Tibial nerve (tissue), 4 donors: ENCODE data around the gene MOGAT3. TPM values are rescaled to one million over a fixed set of nuclear protein-coding genes. Genes with fewer than 3 reads are reported as not detected.

Experiments used
- DNase-seq, 2 donors: peaks; one replicate each; pipeline ENCODE4 v3.0.0-alpha.2; 2019; ENCODE audit warnings: low spot score in 2 of 2
- H3K27ac ChIP-seq, 4 donors: fragments of 200-600 bp; sonication (generic) in 3 of 4; one replicate each; pipeline ENCODE4 v1.5.1; 2017 to 2019; ENCODE audit warnings: mild to moderate bottlenecking in 1 of 4
- H3K27me3 ChIP-seq, 2 donors: fragments of 200-600 bp; sonication (generic) in 1 of 2; one replicate each; pipeline versions ENCODE4 v1.5.1 to v1.6.0; 2017 to 2019
- H3K36me3 ChIP-seq, 3 donors: fragments of 200-600 bp; sonication (generic); one replicate each; pipeline ENCODE4 v1.5.1; 2018 to 2019
- H3K4me1 ChIP-seq, 4 donors: fragments of 200-600 bp; sonication (generic) in 3 of 4; one replicate each; pipeline ENCODE4 v1.5.1; 2017 to 2019
- H3K4me3 ChIP-seq, 4 donors: fragments of 200-600 bp; sonication (generic) in 3 of 4; one replicate each; pipeline ENCODE4 v1.5.1; 2017 to 2019; ENCODE audit warnings: mild to moderate bottlenecking in 1 of 4, moderate library complexity in 1 of 4
- H3K9me3 ChIP-seq, 4 donors: fragments of 200-600 bp; sonication (generic) in 3 of 4; one replicate each; pipeline ENCODE4 v1.5.1; 2017 to 2019
- CTCF ChIP-seq, 5 experiments: fragments of 200-600 bp in 3 of 5; fragments of 450-650 bp in 2 of 5; sonication (generic) in 3 of 5; IDR thresholded peaks; one replicate each; pipeline ENCODE4 v1.5.1; 2016 to 2019; ENCODE audit warnings: antibody characterized with exemption in 5 of 5, mild to moderate bottlenecking in 3 of 5, moderate library complexity in 2 of 5
- EP300 ChIP-seq, 2 donors: sonication (generic); formaldehyde crosslinking; IDR thresholded peaks; one replicate each; pipeline ENCODE4 v1.6.1; 2017; ENCODE audit warnings: antibody characterized with exemption in 2 of 2, mild to moderate bottlenecking in 1 of 2
- POLR2A ChIP-seq, 2 donors: fragments of 450-650 bp; IDR thresholded peaks; one replicate each; pipeline ENCODE4 v1.6.1; 2017; ENCODE audit warnings: antibody characterized with exemption in 2 of 2, mild to moderate bottlenecking in 2 of 2, moderate library complexity in 2 of 2
- WGBS, 2 donors: methylation state at CpG; one replicate each; pipeline ENCODE4 v1.1.5; 2018; 5-methylcytosine and 5-hydroxymethylcytosine counted together
- total RNA-seq, 4 donors: library from RNA; depleted of rRNA; stranded (reverse); fragments of >200 nt; gene quantifications; one replicate each; pipeline ENCODE4 v1.1.0, GENCODE V29; 2016

The MOGAT3 gene
- total RNA-seq, 4 donors from 2014 or later: not detected

DNA sequence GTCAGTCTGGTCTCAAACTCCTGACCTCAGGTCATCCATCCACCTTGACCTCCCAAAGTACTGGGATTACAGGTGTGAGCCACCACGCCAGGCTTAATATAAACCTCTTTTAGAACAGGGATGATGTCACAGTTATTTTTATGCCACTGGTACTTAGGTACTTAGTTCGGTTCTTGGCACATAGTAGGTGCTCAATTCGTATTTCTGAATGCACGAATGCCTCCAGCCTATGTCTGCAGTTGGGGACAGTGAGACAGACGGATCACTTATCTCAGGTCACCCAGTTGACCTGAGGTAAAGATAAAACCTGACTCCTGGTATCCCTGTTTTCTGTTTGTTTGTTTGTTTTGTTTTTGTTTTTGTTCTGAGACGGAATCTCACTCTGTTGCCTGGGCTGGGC lies 14.6 kb downstream of the MOGAT3 start:
- Histone ChIP-seq H3K9me3 (no peaks in the 10 kb centered on the region), H3K27me3 (peaks cover 0 to 57% of the 10 kb centered on the region in 2 donors), H3K27ac (no peak overlapping the region), H3K36me3 (no peaks in the 10 kb centered on the region), H3K4me3 (no peak overlapping the region), H3K4me1 (no peaks in the 10 kb centered on the region)
- WGBS, 2 donors: 63 to 69% methylated on average over 6 of the region's 6 CpGs
- DNase-seq: no peak
- no peak for TF ChIP-seq EP300 (IDR thresholded peaks at IDR 0.05)
- no peak for TF ChIP-seq CTCF (IDR thresholded peaks at IDR 0.05)
- TF ChIP-seq POLR2A (IDR thresholded peaks at IDR 0.05): no peak

DNA sequence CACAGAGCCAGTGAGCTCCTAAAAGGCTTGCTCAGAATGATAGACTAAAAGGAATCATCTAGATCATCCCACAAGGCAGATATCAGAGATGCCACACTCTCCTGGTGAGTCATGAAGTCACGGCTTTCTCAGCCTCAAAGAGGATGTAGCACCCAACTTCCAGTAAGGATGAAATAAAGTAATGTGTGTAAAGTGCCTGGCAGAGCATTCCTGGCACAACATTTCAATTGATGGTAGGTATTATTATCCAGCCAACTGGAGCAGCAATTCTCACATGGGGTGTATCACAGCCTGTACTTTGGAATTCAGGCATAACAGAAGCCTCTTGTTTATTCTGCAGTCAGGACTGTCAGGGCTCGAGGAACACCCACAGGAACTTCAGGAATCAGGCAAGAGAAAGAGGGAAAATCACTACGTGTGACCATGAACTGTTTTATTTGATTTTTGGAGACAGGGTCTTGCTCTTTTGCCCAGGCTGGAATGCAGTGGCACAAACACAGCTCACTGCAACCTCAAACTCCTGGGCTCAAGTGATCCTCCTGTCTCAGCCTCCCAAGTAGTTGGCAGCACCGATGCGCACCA lies 15.5 kb downstream of the MOGAT3 start:
- H3K27ac ChIP-seq: no peak overlapping the region
- H3K4me1 ChIP-seq: peaks cover 0 to 2% (median 0%) of the 10 kb centered on the region in 4 donors
- 44 to 49% methylated on average over 5 of the region's 5 CpGs for WGBS, 2 donors
- H3K36me3 ChIP-seq: no peaks in the 10 kb centered on the region
- no peak overlapping the region for H3K4me3 ChIP-seq
- TF ChIP-seq EP300 (IDR thresholded peaks at IDR 0.05): no peak
- TF ChIP-seq POLR2A (IDR thresholded peaks at IDR 0.05): no peak
- no peak for TF ChIP-seq CTCF (IDR thresholded peaks at IDR 0.05)
- H3K27me3 ChIP-seq: peaks cover 0 to 66% of the 10 kb centered on the region in 2 donors
- no peak for DNase-seq
- H3K9me3 ChIP-seq: no peaks in the 10 kb centered on the region

GRCh38 chr7:101180130-101180755 lies 20.6 kb downstream of the MOGAT3 start, which contains the start of gene NAT16:
Gene NAT16 (minus strand): TSS chr7:101180293. CDS start chr7:101174807, 5,486 bp downstream.
- Histone ChIP-seq H3K27ac (no peak within 1 kb of the TSS), H3K4me3 (no peak within 1 kb of the TSS), H3K4me1 (peaks cover 0 to 18% (median 6%) of the 10 kb centered on the region in 4 donors), H3K36me3 (no peaks in the 10 kb centered on the region), H3K9me3 (no peaks in the 10 kb centered on the region), H3K27me3 (peaks cover 0 to 89% of the 10 kb centered on the region in 2 donors)
- no peak for DNase-seq
- TF ChIP-seq CTCF (IDR thresholded peaks at IDR 0.05) (no peak), EP300 (IDR thresholded peaks at IDR 0.05) (no peak), POLR2A (IDR thresholded peaks at IDR 0.05) (no peak)
- WGBS, 2 donors: 3 to 5% methylated on average over 28 to 31 of the region's 56 CpGs

DNA sequence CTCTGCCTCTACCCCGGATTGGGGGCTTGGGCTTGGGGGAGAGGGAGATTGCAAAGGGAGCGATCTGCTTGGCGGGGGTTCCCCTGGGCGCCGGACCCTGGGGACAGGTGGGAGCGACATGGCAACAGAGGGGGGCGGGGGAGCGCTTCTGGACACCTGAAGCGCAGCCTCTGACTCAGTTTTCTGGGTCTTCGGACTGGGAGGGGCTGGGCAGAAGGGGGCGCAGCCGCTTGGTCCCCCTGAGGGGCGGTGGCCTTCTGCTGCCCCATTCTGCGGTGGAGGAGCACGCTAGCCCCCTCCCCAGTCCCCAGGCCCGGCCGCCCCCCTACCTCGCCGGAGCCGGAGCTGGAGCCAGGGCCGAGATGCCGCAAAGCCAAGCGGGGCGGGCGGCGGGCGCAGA lies 21.1 kb downstream of the MOGAT3 start:
- no peaks in the 10 kb centered on the region for H3K9me3 ChIP-seq
- H3K27ac ChIP-seq: no peak overlapping the region
- 0 to 2% methylated on average over 1 to 21 of the region's 27 CpGs for WGBS, 2 donors
- peaks cover 0 to 92% of the 10 kb centered on the region in 2 donors for H3K27me3 ChIP-seq
- H3K36me3 ChIP-seq: no peaks in the 10 kb centered on the region
- peaks cover 0 to 18% (median 6%) of the 10 kb centered on the region in 4 donors for H3K4me1 ChIP-seq
- no peak for TF ChIP-seq CTCF (IDR thresholded peaks at IDR 0.05)
- no peak for TF ChIP-seq EP300 (IDR thresholded peaks at IDR 0.05)
- TF ChIP-seq POLR2A (IDR thresholded peaks at IDR 0.05): no peak
- no peak for DNase-seq
- H3K4me3 ChIP-seq: no peak overlapping the region

DNA sequence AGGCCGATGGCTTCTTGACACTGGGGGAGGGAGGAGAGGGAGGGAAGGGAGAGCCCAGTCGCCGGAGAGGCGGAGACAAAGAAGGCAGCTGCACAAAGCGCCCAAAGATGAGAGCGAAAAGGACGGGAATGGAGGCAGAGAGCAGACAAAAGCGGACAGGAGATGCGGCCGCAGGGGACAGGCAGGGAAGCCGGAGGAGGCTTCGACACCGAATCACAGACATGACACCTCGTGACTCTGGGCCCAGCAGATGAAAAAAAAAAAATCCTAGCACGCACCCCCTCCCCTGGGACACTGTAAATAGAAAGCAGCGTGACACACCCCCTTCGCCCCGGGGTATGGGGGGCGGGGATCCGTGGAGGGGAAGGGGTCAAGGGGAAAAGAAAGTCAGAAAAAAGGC lies 21.7 kb downstream of the MOGAT3 start:
- H3K27me3 ChIP-seq: peaks cover 0 to 92% of the 10 kb centered on the region in 2 donors
- H3K9me3 ChIP-seq: no peaks in the 10 kb centered on the region
- no peak for DNase-seq
- H3K4me1 ChIP-seq: peaks cover 0 to 24% (median 6%) of the 10 kb centered on the region in 4 donors
- no peaks in the 10 kb centered on the region for H3K36me3 ChIP-seq
- 1% methylated on average over 18 to 20 of the region's 20 CpGs for WGBS, 2 donors
- TF ChIP-seq EP300 (IDR thresholded peaks at IDR 0.05): no peak
- no peak for TF ChIP-seq CTCF (IDR thresholded peaks at IDR 0.05)
- TF ChIP-seq POLR2A (IDR thresholded peaks at IDR 0.05): no peak
- no peak overlapping the region for H3K27ac ChIP-seq
- no peak overlapping the region for H3K4me3 ChIP-seq
